Fibroblast of villous mesenchyme (primary cell): Measurements from ENCODE around the gene SPRTN. TPM values are rescaled to one million over a fixed set of nuclear protein-coding genes. Genes with fewer than 3 reads are reported as not detected.

Experiments
- DNase-seq: peaks from one replicate; pipeline ENCODE4 v3.0.0-alpha.2; 2010; ENCODE audit warnings: low read depth
- H3K4me3 ChIP-seq: 2 replicates; pipeline ENCODE4 v1.5.1; 2011; ENCODE audit warnings: low read depth, mild to moderate bottlenecking, low read length
- total RNA-seq: library from RNA; depleted of rRNA; stranded (reverse); fragments of >200 nt; gene quantifications from 2 replicates; pipeline ENCODE4 v1.2.3, GENCODE V29; 2012
- TF ChIP-seq, protein P1 (sequence below): IDR thresholded peaks from 2 replicates; pipeline ENCODE4 v1.5.1; 2012; ENCODE audit warnings: low read depth, mild to moderate bottlenecking, low read length; ENCODE audit not compliant: insufficient read depth

Gene SPRTN, protein sequence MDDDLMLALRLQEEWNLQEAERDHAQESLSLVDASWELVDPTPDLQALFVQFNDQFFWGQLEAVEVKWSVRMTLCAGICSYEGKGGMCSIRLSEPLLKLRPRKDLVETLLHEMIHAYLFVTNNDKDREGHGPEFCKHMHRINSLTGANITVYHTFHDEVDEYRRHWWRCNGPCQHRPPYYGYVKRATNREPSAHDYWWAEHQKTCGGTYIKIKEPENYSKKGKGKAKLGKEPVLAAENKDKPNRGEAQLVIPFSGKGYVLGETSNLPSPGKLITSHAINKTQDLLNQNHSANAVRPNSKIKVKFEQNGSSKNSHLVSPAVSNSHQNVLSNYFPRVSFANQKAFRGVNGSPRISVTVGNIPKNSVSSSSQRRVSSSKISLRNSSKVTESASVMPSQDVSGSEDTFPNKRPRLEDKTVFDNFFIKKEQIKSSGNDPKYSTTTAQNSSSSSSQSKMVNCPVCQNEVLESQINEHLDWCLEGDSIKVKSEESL
- total RNA-seq: 20.6 and 23.7 TPM in 2 replicates

DNA sequence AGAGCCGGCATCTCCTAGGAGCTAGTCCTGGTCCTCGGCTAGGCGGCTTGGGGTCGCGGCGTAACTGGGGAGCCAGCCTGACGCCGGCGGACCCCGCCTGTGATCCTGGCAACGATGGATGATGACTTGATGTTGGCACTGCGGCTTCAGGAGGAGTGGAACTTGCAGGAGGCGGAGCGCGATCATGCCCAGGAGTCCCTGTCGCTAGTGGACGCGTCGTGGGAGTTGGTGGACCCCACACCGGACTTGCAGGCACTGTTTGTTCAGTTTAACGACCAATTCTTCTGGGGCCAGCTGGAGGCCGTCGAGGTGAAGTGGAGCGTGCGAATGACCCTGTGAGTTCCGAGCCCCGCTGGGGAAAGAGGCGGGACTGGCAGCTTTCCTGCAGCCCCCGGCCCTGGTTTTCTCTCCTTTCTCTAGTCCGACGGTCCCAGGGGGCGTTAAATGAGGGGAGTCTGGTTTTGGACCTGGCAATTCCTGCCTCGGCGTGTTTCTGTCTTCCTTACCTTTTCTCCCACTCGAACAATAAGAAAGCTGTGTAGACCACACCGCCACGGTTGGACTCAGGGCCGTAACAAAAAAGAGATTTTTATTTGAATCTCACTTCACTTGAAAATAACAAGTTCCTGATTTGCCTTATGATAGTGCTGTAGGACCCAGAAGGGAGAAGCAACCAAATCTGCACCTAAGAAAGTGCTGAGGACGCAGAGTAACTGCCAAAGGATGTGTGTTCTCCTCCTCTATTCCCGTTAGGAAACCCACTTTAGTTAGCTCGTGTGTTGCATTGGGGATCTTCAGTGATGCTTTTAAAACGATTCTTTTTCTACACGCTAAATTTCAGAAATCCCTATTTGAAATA lies at the start of gene SPRTN:
Gene SPRTN (plus strand): TSS at position 24 of the 859 bp plus-strand sequence. CDS start 91 bp downstream, at position 115.
- TF ChIP-seq, protein P1, sequence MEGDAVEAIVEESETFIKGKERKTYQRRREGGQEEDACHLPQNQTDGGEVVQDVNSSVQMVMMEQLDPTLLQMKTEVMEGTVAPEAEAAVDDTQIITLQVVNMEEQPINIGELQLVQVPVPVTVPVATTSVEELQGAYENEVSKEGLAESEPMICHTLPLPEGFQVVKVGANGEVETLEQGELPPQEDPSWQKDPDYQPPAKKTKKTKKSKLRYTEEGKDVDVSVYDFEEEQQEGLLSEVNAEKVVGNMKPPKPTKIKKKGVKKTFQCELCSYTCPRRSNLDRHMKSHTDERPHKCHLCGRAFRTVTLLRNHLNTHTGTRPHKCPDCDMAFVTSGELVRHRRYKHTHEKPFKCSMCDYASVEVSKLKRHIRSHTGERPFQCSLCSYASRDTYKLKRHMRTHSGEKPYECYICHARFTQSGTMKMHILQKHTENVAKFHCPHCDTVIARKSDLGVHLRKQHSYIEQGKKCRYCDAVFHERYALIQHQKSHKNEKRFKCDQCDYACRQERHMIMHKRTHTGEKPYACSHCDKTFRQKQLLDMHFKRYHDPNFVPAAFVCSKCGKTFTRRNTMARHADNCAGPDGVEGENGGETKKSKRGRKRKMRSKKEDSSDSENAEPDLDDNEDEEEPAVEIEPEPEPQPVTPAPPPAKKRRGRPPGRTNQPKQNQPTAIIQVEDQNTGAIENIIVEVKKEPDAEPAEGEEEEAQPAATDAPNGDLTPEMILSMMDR: no peak
- no peak for DNase-seq

DNA sequence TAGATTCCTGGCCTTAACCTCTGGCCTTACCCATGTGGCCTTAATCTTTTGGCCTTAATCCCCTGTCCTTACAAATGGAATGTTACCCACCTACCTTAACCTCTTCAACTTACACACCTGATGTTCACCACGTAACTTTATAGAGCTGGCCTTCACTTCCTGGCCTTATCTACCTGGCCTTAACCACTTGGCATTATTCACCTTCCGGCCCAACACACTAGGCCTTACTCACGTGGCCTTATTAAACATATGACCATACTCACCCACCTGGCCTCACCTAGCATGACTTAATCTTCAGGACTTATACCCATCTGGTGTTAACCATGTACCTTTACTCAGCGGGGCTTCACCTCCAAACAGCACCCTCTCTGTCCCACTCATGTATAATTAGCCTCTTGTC lies 42.2 kb upstream of the SPRTN start:
- TF ChIP-seq, protein P1: no peak
- no peak for DNase-seq
- H3K4me3 ChIP-seq: no peak overlapping the region

More for the DNA sequence above, at the start of gene SPRTN:
- H3K4me3 ChIP-seq: peak within 1 kb of the TSS; percentile 98

DNA sequence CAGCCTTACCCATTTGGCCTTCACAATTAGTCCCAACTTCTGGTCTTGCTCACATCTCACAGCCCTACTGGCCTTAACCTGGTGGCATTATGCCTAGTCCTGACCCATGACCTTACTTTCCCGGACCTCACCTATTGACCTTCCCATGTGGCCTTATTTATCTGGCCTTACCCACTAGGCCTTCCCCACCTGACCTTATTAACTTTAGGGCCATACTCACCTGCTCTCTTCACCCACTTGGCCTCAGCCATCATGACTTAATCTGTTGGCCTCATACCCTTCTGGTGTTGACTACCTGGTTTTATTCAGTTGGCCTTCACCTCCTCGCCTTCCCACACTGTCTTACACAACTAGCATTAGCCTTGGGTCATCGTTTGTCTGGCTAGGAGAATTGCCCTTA lies 36.1 kb upstream of the SPRTN start:
- no peak for DNase-seq
- H3K4me3 ChIP-seq: no peak overlapping the region
- TF ChIP-seq, protein P1: no peak

DNA sequence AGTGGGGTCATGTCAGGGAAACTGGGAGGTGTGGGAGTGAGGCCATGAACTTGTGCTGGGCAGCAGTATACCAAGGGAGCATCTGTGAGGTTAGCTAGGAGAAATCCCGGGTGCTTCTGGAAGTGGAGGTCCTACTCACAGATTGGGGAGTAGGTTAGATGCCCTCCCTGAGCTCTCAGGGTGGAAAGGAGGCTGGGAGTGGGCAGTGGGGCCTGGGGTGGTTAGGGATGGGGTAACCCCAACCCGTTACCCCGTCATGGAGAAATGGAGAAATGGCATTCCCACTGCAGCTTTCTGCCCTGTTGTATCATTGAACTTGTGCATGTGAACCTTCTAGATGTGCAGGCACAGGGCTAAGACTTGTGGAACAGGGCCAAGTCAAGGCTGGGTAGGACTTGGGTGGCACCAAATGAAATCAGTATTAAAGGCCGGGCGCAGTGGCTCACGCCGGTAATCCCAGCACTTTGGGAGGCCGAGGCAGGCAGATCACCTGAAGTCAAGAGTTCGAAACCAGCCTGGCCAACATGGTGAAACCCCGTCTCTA lies 27.6 kb upstream of the SPRTN start:
- no peak for DNase-seq
- TF ChIP-seq, protein P1: no peak
- H3K4me3 ChIP-seq: no peak overlapping the region

DNA sequence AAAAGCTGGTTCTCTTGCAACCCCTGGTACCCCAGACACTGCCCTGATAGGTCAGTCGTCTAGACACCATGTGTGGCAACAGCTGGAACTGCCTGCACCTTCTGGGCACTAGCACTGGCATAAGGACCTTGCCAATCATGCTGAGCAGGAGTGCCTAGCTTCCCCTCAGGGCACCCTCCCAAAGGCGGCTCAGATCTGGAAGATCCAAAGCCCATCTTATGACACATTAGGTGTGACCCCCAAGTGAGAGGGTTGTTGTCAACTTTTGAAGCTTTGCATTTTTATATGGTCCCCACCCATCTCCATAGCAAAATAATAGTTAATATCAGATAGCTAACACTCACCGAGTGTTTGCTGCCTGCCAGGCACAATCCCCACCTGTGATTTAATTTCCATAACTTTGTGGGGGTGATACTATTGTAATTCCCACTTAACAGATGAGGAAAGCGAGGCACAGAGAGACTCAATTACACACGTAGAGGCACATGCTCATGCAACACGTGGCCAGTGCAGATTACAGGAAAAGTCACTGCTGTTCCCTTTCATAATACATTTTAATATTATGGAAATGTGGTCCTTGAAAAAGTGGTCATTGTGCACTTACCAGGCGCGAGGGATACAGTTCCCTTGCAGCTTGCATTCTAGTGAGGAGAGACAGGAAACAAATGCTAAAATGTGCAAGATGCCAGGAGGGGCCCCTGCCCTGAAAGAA lies 26.2 kb upstream of the SPRTN start:
- H3K4me3 ChIP-seq: no peak overlapping the region
- DNase-seq: no peak
- TF ChIP-seq, protein P1: no peak

DNA sequence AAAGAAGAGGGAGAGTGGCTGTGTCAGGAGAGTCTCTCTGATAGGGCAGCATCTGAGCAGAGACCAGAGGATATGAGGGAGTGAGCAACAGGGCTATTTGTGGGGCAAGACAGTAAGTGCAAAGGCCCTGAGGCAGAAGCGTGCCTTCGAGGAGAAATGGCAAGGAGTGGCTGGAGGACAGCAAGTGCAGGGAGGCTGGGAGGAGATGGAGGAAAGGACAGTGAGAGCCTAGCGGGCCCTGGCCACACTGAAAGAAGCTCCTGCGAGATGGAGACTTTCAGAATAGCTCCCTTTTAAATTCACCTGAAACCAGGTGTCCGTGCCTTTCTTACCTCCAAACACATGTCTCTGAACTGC lies 25.7 kb upstream of the SPRTN start:
- no peak for DNase-seq
- H3K4me3 ChIP-seq: no peak overlapping the region
- TF ChIP-seq, protein P1: no peak
